ENCODE data around the gene PXYLP1.

GRCh38 chr3:141276398-141276797 lies 44.8 kb downstream of the PXYLP1 start:
- TF ChIP-seq EZH2 (IDR thresholded peaks at IDR 0.05; ENCODE audit: insufficient read depth, poor library complexity, severe bottlenecking) (no peak), EZH2phosphoT487 (IDR thresholded peaks at IDR 0.05; ENCODE audit: insufficient read depth, low read depth) (no peak)

Data from GM23248 (cell line).